T-helper 22 cell (primary cell): ENCODE data around the gene ATAD3B.
"Not testable (repeated sequence)": the region's sequence is repeated elsewhere in the genome, so short reads cannot be mapped to it uniquely, and the experiment has no call there.

Experiments used
- DNase-seq: peaks from one replicate; pipeline ENCODE4 v3.0.0-alpha.2; 2020; ENCODE audit warnings: low read depth

ATAD3B gene

GRCh38 chr1:1452365-1452739, 19.2 kb upstream of the ATAD3B start:
- not testable (repeated sequence) for DNase-seq

GRCh38 chr1:1452882-1453281, 18.7 kb upstream of the ATAD3B start:
- no peak for DNase-seq

- not testable (repeated sequence) for DNase-seq
Measured at GRCh38 chr1:1454286-1455056, 17.1 kb upstream of the ATAD3B start.

DNA sequence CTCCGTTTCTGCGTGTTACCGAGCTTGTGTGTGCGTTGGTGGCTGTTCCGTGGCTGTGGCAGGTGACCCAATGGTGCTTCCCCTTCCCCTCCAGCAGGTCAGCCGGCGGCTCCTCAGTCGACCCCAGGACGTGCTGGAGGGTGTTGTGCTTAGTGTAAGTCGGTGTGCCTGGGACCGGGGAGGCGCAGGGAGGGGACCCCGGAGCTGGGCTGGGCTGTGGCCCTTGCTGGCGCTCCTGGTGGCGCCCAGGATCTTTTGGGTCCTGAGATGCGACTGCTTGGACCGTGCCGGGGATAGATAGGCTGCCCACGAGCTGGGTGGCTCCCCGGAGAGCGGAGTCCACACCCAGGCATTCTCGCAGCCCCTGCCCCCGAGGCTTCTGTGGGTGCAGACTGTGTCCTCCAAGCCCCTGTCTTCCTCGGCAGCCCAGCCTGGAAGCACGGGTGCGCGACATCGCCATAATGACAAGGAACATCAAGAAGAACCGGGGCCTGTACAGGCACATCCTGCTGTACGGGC, 16.1 kb upstream of the ATAD3B start:
- DNase-seq = no peak

DNA sequence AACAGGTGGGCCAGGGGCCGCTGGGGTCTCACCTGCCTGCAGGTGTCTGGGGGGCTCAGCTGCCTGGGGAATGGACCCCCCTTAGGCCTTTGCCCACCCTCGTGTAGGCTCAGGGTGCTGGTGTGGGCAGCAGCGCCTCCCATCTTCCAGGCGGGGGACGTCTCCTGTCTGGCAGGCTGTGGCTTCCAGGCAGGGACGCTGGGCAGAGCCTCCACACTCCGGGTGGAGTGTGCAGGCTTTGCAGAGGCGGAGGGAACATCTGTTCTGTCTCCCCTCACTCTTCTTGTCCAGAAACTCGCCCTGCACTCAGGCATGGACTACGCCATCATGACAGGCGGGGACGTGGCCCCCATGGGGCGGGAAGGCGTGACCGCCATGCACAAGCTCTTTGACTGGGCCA, 15.6 kb upstream of the ATAD3B start:
- DNase-seq = not testable (repeated sequence)

- DNase-seq = not testable (repeated sequence)
Measured at GRCh38 chr1:1456683-1457255, 14.8 kb upstream of the ATAD3B start.

DNA sequence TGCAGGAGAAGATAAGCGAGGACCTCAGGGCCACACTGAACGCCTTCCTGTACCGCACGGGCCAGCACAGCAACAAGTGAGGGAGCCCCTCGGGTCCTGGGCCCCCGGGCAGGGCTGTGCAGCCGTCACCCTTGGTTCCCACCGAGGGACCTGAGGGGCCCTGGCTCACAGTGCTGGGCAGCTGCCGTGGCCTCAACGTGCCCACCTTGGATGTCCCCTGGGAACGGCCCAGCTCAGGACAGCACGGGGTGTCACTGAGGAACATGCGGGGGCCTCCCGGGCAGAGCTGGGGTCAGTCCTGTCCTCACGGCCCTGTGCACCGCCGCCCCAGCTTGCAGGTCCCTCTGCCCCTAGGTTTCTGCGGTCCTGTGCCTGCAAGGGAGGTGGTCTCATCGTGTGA, 12.4 kb upstream of the ATAD3B start:
- DNase-seq = not testable (repeated sequence)

DNA sequence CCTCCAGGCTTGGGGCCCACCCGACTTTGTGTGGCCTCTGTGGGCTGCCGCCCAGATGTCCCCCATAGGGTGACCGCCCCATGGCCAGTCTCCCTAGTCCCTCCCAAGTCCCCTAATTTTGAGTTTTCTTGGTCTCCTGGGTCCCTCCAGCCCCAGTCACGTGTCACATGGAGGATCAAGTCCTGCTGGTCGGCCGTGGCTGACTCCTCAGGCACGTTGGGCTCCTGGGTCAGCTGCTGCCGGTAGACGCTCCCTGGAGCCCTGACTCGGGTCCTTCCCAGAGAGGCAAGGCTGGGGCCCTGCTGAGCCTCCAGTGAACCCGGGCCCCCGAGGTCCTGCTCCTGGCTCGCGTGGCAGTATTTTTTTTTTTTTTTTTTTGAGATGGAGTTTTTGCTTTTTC, 11.9 kb upstream of the ATAD3B start:
- DNase-seq = not testable (repeated sequence)

- DNase-seq = no peak
Measured at GRCh38 chr1:1460540-1461130, 10.9 kb upstream of the ATAD3B start.

DNA sequence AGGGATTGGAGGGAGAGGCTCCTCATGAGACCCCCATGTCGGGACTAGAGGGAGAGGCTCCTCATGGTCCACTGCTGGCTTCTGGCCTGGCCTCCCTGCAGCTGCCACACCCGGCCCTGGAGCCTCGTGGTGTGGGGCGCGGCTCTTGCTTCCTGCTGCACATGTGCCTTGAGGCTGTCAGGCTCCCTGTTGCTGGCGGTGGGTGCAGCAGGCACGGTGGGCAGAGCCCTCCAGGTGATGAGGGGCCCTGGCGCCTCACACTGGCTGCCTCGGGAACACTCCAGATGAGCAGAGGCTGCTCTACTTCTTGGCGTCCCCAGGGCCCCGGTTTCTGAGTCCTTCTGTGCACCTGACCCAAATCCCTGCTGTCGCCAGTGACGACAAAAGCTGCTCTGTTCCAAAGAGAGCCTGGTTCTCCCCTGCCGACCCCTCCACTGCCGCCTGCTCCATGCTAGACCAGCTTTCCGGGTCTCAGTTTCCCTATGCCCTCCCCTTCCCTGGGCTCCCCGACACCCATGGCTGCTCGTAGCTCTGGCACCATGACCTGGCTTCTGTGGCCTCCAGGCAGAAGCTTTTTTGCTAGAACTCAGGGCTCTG, 9.7 kb upstream of the ATAD3B start:
- DNase-seq = no peak

- no peak for DNase-seq
Measured at GRCh38 chr1:1462318-1462966, 9.1 kb upstream of the ATAD3B start.

GRCh38 chr1:1463312-1463711, 8.3 kb upstream of the ATAD3B start:
- DNase-seq = no peak

DNA sequence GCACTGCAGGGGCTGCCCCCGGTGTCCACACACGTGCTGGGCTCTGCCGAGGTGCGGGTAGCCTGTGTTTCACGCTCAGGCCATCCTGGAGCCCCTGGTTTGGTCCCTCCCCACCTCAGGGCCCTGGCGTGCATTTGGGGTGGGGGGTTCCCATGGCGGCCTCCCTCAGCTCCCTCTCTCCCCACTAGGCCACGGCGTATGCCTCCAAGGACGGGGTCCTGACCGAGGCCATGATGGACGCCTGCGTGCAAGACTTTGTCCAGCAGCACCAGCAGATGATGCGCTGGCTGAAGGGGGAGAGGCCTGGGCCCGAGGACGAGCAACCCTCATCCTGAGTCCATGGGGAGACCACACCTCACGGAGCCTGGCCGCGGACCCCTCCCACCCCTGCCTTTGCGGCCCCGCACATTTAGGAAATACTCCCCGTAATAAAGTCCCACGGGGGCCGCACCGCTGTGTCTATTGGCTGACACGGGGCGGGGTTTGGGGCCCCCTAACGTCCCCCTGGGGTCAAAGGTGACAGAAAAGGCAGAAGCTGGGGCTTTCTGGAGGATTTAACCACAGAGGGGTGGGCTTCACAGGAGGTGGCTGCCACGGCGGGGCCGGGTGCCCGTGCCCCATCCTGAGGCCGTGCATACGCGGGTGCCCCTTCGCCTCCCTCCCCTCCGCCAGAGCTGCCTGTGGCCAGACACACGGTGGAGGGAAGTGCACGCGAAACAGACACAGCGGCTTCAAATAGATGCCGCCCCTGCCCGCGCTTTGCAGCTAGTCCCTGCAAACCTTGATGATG, 3.2 kb upstream of the ATAD3B start:
- not testable (repeated sequence) for DNase-seq

DNA sequence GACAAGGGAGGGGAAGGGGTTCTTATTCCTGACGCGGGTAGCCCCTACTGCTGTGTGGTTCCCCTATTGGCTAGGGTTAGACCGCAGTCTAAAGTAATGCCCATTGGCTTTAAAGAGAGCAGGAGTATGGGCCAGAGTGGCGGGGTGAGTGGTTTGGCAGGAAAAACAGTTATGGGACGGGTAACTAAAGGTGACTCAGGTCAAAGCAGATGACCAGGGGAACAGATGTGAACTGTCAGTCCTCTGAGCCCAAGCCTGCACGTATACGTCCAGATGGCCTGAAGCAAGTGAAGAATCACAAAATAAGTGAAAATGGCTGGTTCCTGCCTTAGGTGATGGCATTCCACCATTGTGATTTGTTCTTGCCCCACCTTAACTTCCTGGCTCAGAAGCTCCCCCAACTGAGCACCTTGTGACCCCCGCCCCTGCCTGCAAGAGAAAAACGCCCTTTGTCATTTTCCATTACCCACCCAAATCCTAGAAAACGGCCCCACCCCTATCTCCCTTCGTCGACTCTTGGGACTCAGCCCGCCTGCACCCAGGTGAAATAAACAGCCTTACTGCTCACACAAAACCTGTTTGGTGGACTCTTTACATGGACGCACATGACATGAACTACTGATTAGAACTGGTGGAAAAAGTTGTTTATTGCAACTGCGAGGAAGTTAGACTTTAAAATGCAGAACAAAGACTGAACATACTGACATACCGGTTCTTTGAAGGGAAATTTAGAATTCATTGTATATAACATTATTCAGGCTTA, 758 bp upstream of the ATAD3B start:
- no peak for DNase-seq

GRCh38 chr1:1472053-1472876, 700 bp downstream of the ATAD3B start:
- not testable (repeated sequence) for DNase-seq

DNA sequence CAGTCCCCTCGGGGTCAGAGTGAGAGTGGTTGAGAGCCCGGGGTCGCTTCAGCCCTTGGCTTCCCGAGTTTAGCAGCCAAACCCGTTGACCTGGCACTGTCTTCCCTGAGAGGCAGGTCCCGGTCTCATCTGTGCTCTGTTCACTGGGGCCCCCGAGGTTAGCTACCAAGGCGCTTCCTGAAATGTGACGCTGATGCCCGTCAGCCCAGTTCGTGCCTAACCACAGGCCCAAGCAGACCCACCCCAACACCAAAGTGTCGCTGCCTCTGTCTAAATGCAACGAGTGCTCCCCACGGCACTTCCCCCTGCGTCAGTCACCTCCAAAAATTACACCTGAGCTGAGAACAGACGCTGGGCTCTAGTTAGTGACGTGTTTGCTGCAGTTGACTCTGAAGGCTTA, 4.4 kb downstream of the ATAD3B start:
- DNase-seq = not testable (repeated sequence)

- DNase-seq = no peak
Measured at GRCh38 chr1:1477206-1477605, 5.6 kb downstream of the ATAD3B start.

GRCh38 chr1:1479547-1480487, 8.3 kb downstream of the ATAD3B start:
- no peak for DNase-seq

DNA sequence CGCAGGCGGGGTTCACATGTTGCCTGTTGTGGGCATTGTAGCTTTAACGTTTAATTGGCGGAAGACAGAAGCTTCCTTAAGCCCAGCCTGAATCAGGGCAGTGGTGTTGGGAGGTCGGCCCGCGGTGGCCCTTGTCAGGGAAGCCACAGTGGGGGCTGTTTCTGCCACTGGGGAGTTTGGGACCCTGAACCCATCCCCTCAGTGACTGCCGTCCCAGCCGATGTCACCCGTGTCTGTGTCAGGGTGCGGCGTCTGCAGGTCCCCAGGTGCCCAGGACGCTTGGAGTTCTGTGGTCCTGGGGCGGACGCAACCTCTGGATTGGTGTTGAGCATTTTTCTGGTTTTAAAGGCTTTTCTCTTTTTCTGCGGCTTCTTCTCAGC, 8.9 kb downstream of the ATAD3B start:
- DNase-seq = not testable (repeated sequence)
